Motor neuron (in vitro differentiated cells): ENCODE measurements around the gene POMT1. TPM values are rescaled to one million over a fixed set of nuclear protein-coding genes. Genes with fewer than 3 reads are reported as not detected.

Experiments used
- ATAC-seq, 8 experiments: fragments of 200-7000 bp; cut with Tn5 transposase; replicated peaks in 6 of 8; 2 replicates each; pipeline ENCODE4 v1.8.0; 2021; ENCODE audit warnings: mild to moderate bottlenecking in 8 of 8, moderate library complexity in 8 of 8
- H3K27ac ChIP-seq, 2 donors: fragments of 250-450 bp; sonication (Bioruptor Pico); 2 replicates each; pipeline ENCODE4 v1.9.0; 2021; ENCODE audit warnings: antibody characterized with exemption in 2 of 2, mild to moderate bottlenecking in 2 of 2, moderate library complexity in 1 of 2
- H3K4me1 ChIP-seq, 2 donors: fragments of 250-450 bp; sonication (Bioruptor Pico); replicated peaks in 1 of 2; 2 replicates each; pipeline ENCODE4 v1.6.1; 2021; ENCODE audit warnings: antibody characterized with exemption in 2 of 2, mild to moderate bottlenecking in 2 of 2, moderate library complexity in 1 of 2
- H3K4me3 ChIP-seq, 5 donors: fragments of 250-450 bp; sonication (Bioruptor Pico); 2 replicates each; pipeline ENCODE4 v1.9.0; 2021; ENCODE audit warnings: antibody characterized with exemption in 5 of 5, mild to moderate bottlenecking in 5 of 5, moderate library complexity in 4 of 5
- WGBS, 10 experiments: fragments of 450-650 bp; shearing (Covaris generic); methylation state at CpG; one replicate each; pipeline ENCODE4 v1.0.0; 2022; 5-methylcytosine and 5-hydroxymethylcytosine counted together
- in situ Hi-C, 9 experiments: fragments of 400-800 bp; cut with MboI; loops; one replicate each; pipeline ENCODE4 v1.15.0; 2021; ENCODE audit warnings: low sequenced_read_pairs in 9 of 9, low pct_unique_long_range_greater_than_20kb in 2 of 9; ENCODE audit not compliant: unreplicated experiment in 9 of 9
- total RNA-seq, 8 experiments: library from RNA; unstranded; fragments of 300-600 nt; gene quantifications; 2 replicates each; pipeline versions ENCODE4 v1.2.3 to v1.2.4, GENCODE V29; 2022

The POMT1 gene
- total RNA-seq, 8 experiments from 2014 or later = 10.0 to 39.8 (median 26.0) TPM

DNA sequence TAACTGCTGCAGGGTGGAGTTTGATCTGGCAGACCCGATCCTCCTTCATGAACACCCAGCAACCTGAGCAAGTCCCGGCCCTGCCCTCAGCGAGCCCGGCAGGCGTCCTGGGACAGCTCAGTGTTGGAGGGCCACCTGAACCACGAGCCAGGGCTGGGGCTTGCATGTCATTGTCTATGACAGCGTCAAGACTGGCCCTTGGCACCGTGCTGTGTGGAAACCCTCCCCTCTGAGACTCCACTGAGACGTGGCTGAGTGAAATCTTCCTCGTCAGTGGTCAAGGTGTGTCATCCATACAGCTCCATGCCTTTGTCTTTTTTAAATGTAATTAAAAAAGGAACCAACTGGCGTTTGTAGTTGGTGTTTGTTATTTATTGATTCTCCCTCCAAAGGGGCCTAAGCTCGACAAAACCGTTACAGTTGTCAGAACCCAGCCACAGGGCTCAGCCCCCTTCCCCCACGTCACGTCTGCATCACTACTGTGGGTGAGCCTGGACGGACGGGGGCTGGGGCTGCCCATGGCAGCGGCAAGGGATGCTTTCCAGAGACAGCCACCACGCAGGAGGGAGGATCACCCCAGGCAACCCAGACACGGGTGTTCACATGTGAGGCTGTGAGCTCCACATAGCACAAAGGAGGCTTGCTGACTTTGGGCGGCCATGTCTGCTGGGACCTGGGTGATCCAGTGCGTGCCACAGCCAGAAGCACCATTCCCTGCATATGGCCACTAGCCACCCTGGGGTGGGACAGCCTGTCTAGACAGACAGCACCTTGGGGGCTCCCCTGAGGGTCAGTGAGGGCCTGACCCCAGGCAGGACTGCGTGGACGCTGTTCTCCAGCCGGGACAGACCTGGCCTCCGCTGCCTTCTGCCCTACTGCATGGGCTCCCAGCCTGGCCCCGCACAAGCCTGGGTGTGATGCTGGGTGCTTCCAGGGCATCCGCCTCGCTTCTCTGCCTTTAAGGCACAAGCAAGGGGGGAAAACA, 21.0 kb downstream of the POMT1 start:
- in situ Hi-C loops = no loop called here
- Histone ChIP-seq H3K27ac (no peak overlapping the region), H3K4me1 (no peaks in the 10 kb centered on the region), H3K4me3 (no peak overlapping the region)
- WGBS, 10 experiments = 60 to 100% (median 91%) methylated on average over 1 to 7 of the region's 29 CpGs; no CpG with 5 or more reads in 4 of the 10 experiments
- ATAC-seq = peak in 4 of 8 experiments; percentile 11 to 24 (median 16)

DNA sequence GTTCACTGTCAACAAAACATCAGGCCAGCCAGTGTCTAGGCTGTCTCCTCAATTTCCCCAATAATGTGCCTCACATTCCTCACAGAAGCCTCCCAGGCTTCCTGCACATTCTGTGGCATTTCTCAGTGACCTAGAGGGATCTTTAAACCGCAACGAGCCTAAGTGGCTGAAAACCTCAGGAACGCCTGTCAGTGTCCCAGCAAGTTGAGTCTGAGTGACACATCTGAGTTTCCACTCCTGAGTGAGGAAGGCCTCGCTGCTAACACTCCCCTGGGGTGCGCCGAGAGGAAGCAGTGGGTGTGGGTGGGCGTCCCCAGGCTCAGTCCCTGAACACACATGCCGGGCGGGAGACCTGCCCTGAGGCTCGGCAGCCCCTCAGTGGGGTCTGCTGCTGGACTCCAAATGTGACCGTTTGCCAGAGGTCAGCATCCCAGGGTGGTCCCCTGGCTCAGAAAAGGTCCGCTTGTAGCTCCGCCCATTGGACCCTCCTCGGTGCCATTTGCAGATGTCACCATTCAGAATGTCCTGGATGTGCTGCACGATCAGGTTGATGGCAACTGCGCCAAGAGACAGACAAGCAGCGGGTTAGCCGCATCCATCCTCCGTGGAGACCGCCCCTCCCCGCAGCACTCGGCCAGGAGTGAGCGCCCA, 22.1 kb downstream of the POMT1 start:
- Histone ChIP-seq H3K27ac (no peak overlapping the region), H3K4me1 (peaks cover 0 to under 1% of the 10 kb centered on the region in 2 donors), H3K4me3 (no peak overlapping the region)
- WGBS, 10 experiments = 40 to 93% (median 80%) methylated on average over 1 to 15 of the region's 23 CpGs; no CpG with 5 or more reads in 1 of the 10 experiments
- ATAC-seq = no peak
- in situ Hi-C loops = no loop called here

GRCh38 chr9:131525643-131526565, 23.2 kb downstream of the POMT1 start:
- ATAC-seq = no peak

GRCh38 chr9:131528186-131528585, 25.5 kb downstream of the POMT1 start:
- ATAC-seq = no peak
- Histone ChIP-seq H3K4me3 (no peak overlapping the region), H3K4me1 (peaks cover 2 to 8% of the 10 kb centered on the region in 2 donors), H3K27ac (no peak overlapping the region)
- in situ Hi-C loops = no loop called here
- 50 to 100% (median 98%) methylated on average over 1 to 5 of the region's 7 CpGs; no CpG with 5 or more reads in 2 of the 10 experiments for WGBS, 10 experiments

More at GRCh38 chr9:131525643-131526565, 23.2 kb downstream of the POMT1 start:
- 79 to 100% (median 86%) methylated on average over 1 to 14 of the region's 19 CpGs; no CpG with 5 or more reads in 3 of the 10 experiments for WGBS, 10 experiments
- no peak overlapping the region for H3K4me3 ChIP-seq
- H3K4me1 ChIP-seq = peaks cover 2 to 5% of the 10 kb centered on the region in 2 donors
- in situ Hi-C loops = no loop called here
- no peak overlapping the region for H3K27ac ChIP-seq

- 88 to 100% (median 93%) methylated on average over 1 to 6 of the region's 35 CpGs; no CpG with 5 or more reads in 5 of the 10 experiments for WGBS, 10 experiments
- H3K4me3 ChIP-seq = no peak overlapping the region
- peaks cover 2 to 8% of the 10 kb centered on the region in 2 donors for H3K4me1 ChIP-seq
- ATAC-seq = no peak
- in situ Hi-C loops = no loop called here
- no peak overlapping the region for H3K27ac ChIP-seq
Observed at GRCh38 chr9:131528886-131529505, 26.3 kb downstream of the POMT1 start.

DNA sequence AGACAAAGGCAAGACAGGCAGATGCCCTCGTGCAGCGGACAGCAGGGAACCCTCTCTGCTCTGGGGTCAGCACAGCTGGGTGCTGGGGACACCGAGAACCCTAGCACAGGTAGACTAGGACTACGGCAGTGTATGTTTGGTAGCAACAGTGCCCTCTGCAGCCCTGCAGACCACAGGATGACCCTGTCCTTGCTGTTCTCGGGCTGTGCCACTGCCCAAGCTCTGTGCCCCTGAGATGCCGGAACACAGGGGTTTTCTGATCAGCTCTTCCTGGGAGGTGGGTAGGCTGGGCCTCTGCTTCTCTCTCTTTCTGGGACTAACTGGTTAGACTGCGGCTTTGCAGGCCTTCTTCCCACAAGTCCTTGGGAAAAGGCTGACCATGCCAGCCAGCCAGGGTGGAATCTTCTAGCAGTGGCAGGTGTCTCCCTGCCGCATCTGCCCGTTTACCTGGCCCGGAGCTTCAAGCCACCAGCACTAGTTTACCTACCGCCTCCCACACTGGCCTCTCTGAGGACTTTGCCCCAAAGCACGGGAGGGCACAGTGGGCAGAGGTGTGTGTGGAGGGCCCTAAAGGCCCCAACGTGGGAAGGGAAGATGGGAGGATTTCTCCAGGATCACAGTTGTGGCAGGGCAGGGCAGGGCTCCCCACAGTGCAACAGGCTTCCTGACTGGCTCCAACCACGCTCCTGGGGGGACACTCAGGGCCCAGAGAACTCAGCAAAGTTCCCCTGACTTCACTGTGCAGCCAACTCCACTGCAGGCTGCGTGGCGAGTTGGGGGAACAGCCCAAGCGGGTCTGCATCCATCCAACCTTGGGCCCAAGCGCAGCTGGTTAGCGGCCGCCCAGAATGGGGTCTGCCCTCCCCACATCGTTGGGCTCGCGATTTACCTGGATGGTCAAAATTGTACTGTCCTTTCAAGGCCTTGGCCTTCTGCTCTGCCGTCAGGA, 27.2 kb downstream of the POMT1 start:
- H3K27ac ChIP-seq = no peak overlapping the region
- in situ Hi-C loops = no loop called here
- peak overlapping the region; percentile 79 to 96 (median 86) for H3K4me3 ChIP-seq
- peak in 1 of 8 experiments; percentile 2 for ATAC-seq
- H3K4me1 ChIP-seq = peaks cover 2 to 8% of the 10 kb centered on the region in 2 donors
- 0 to 100% (median 50%) methylated on average over 1 to 11 of the region's 24 CpGs; no CpG with 5 or more reads in 3 of the 10 experiments for WGBS, 10 experiments

DNA sequence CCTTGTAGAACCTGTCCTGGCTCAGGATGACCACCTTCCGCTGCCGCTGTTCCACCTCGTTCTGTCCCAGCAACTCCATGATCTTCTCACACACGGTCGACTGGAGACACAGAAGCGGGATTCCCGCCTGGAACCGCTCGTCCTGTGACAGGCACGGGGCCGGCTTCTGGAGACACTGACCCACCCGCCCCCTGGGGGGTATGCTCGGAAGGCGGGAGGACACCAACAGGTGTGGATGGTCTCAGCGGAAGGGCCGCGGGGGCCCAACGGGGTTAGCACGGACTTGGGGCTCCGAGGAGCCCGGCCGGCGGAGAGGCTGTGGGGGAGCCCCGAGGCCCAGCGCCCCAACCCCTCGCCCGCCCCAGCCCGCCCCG, 27.8 kb downstream of the POMT1 start:
- 10 to 47% (median 20%) methylated on average over 2 to 8 of the region's 29 CpGs; no CpG with 5 or more reads in 7 of the 10 experiments for WGBS, 10 experiments
- Histone ChIP-seq H3K4me1 (peaks cover 2 to 8% of the 10 kb centered on the region in 2 donors), H3K27ac (no peak overlapping the region), H3K4me3 (peak overlapping the region; percentile 79 to 96 (median 86))
- in situ Hi-C loops = no loop called here
- ATAC-seq = peak in 5 of 8 experiments; percentile 17 to 57 (median 39)

GRCh38 chr9:131530920-131531832, 28.5 kb downstream of the POMT1 start, which contains the start of gene UCK1:
UCK1 (minus strand) TSS chr9:131531263; CDS start chr9:131531174, 89 bp downstream.
- peak; percentile 88 to 96 (median 93) for ATAC-seq
- 67 to 85% methylated on average over 3 to 4 of the region's 103 CpGs; no CpG with 5 or more reads in 8 of the 10 experiments for WGBS, 10 experiments
- Histone ChIP-seq H3K27ac (peak within 1 kb of the TSS in 1 of 2 donors; percentile 60), H3K4me1 (peaks cover 2 to 8% of the 10 kb centered on the region in 2 donors), H3K4me3 (peak within 1 kb of the TSS; percentile 79 to 96 (median 86))
- in situ Hi-C loops = no loop called here

DNA sequence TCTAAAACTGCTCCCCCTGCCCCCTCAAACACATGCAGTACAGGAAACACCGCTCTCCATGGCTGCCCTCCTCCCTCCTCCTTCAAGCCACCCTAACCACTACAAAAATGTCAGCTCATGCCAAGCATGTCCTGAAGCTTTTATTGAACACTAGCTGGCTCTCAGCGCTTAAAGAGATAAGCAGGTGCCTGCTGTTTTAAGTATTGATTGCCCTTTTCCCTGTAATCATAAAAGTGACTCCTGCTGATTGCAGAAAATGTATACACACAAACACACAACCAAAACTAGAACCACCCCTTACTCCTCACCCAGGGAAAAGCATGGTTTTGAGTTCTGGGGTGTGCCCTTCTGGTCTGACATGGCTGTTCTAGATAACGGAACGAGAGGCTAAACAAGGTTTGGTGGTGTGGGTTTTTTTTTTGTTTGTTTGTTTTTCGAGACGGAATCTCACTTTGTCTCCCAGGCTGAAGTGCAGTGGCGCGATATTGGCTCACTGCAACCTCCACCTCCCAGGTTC, 32.1 kb downstream of the POMT1 start:
- no peak for ATAC-seq
- H3K4me1 ChIP-seq = peaks cover 2 to 8% of the 10 kb centered on the region in 2 donors
- in situ Hi-C loops = no loop called here
- H3K4me3 ChIP-seq = no peak overlapping the region
- WGBS, 10 experiments = 27 to 86% (median 62%) methylated on average over 1 to 5 of the region's 8 CpGs; no CpG with 5 or more reads in 3 of the 10 experiments
- no peak overlapping the region for H3K27ac ChIP-seq

DNA sequence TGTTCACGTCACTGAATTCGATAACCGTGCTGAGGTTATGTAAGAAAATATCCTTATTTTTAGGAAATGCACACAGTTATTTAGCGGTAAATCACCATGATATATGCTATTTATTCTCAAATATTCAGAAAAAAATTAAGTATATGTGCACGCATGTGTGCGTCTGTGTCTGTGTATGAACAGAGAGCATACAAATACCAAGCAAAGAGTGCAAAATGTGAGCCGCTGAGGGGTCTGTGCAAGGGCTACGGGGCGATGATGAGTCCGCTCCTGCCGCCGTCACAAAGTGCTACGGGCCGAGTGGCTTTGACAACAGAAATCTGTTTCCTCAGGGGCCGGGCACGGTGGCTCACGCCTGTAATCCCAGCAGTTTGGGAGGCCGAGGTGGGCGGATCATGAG, 35.2 kb downstream of the POMT1 start:
- no peak for ATAC-seq
- H3K4me3 ChIP-seq = no peak overlapping the region
- H3K4me1 ChIP-seq = no peaks in the 10 kb centered on the region
- in situ Hi-C loops = no loop called here
- H3K27ac ChIP-seq = no peak overlapping the region
- 56 to 100% (median 90%) methylated on average over 2 to 16 of the region's 19 CpGs; no CpG with 5 or more reads in 2 of the 10 experiments for WGBS, 10 experiments
